H1 (cell line): ENCODE results near the gene CHMP4B. TPM values are rescaled to one million over a fixed set of nuclear protein-coding genes. Genes with fewer than 3 reads are reported as not detected.

Source experiments
- CTCF ChIA-PET: fragments of 300-600 bp; sonication (Branson Sonifier 250); formaldehyde crosslinking; loops from one replicate; lab custom pipeline; 2021; ENCODE audit not compliant: partially characterized antibody; lab: Charles Lee
- POLR2A ChIA-PET: fragments of 300-600 bp; sonication (Branson Sonifier 250); formaldehyde crosslinking; loops from one replicate; lab custom pipeline; 2021; ENCODE audit warnings: inconsistent platforms; ENCODE audit not compliant: partially characterized antibody; lab: Charles Lee
- DNase-seq, 2 experiments: peaks; one replicate each; pipeline versions ENCODE4 v3.0.0 to v3.0.0-alpha.2; 2010 to 2022; ENCODE audit warnings: low spot score in 2 of 2, low read depth in 1 of 2, mixed read lengths in 1 of 2
- FAIRE-seq: peaks from 2 replicates; lab custom pipeline; 2011; peaks lifted over from hg19 to GRCh38; lab: Jason Lieb, UNC
- H2AFZ ChIP-seq: 2 replicates; pipeline ENCODE4 v1.8.1; 2012; ENCODE audit warnings: low read length, inconsistent platforms
- H2AK5ac ChIP-seq: 2 replicates; pipeline ENCODE4 v1.6.1; 2013; ENCODE audit warnings: low read depth, low read length
- H2BK120ac ChIP-seq: replicated peaks from 2 replicates; pipeline ENCODE3; 2013; ENCODE audit warnings: low read depth, low read length, inconsistent platforms
- H2BK12ac ChIP-seq: 2 replicates; pipeline ENCODE4 v1.6.1; 2013; ENCODE audit warnings: low read depth, low read length
- H2BK15ac ChIP-seq: 2 replicates; pipeline ENCODE4 v1.6.1; 2013; ENCODE audit warnings: low read length
- H2BK20ac ChIP-seq: 2 replicates; pipeline ENCODE4 v1.6.1; 2013; ENCODE audit warnings: low read length
- H2BK5ac ChIP-seq: 2 replicates; pipeline ENCODE4 v1.6.1; 2013; ENCODE audit warnings: low read depth, low read length
- H3K14ac ChIP-seq: 2 replicates; pipeline ENCODE4 v1.6.1; 2013; ENCODE audit warnings: inconsistent platforms; ENCODE audit not compliant: insufficient read length
- H3K18ac ChIP-seq: 2 replicates; pipeline ENCODE4 v1.6.1; 2013; ENCODE audit warnings: low read length; ENCODE audit errors: extremely low read depth
- H3K23ac ChIP-seq: 2 replicates; pipeline ENCODE4 v1.6.1; 2013; ENCODE audit warnings: inconsistent platforms; ENCODE audit not compliant: insufficient read length
- H3K23me2 ChIP-seq: 2 replicates; pipeline ENCODE4 v1.6.1; 2013; ENCODE audit warnings: low read depth, low read length
- H3K27ac ChIP-seq: 2 replicates; pipeline ENCODE4 v1.6.1; 2011; ENCODE audit warnings: low read depth, low read length, inconsistent platforms
- H3K27me3 ChIP-seq, 4 experiments: replicated peaks in 1 of 4; 1 replicate in 1 of 4; 2 replicates in 3 of 4; pipeline versions ENCODE4 v1.6.1 to v1.8.1; 2011 to 2013; ENCODE audit warnings: low read length in 3 of 4, mild to moderate bottlenecking in 3 of 4, inconsistent platforms in 2 of 4, mixed read lengths in 2 of 4, moderate library complexity in 1 of 4; ENCODE audit not compliant: control insufficient read depth in 3 of 4, insufficient read depth in 3 of 4; ENCODE audit errors: extremely low read depth in 1 of 4
- H3K36me3 ChIP-seq, 4 experiments: 2 replicates each; pipeline versions ENCODE4 v1.6.1 to v1.8.1; 2011 to 2013; ENCODE audit warnings: mild to moderate bottlenecking in 4 of 4, low read length in 3 of 4, moderate library complexity in 2 of 4, control low read depth in 1 of 4, inconsistent platforms in 1 of 4; ENCODE audit not compliant: insufficient read depth in 4 of 4, control insufficient read depth in 2 of 4
- H3K4ac ChIP-seq: replicated peaks from 2 replicates; pipeline ENCODE3; 2013; ENCODE audit warnings: low read length, low read depth, mixed read lengths, inconsistent platforms; ENCODE audit not compliant: insufficient read length
- H3K4me1 ChIP-seq, 4 experiments: replicated peaks in 1 of 4; 1 replicate in 1 of 4; 2 replicates in 3 of 4; pipeline versions ENCODE4 v1.6.1 to v1.8.1; 2011 to 2013; ENCODE audit warnings: low read length in 3 of 4, inconsistent platforms in 2 of 4, mixed read lengths in 1 of 4; ENCODE audit not compliant: insufficient read depth in 4 of 4, control insufficient read depth in 3 of 4
- H3K4me2 ChIP-seq, 2 experiments: 2 replicates each; pipeline versions ENCODE4 v1.6.1 to v1.8.1; 2011 to 2013; ENCODE audit warnings: low read depth in 2 of 2, low read length in 2 of 2, control low read depth in 1 of 2, inconsistent platforms in 1 of 2, mild to moderate bottlenecking in 1 of 2; ENCODE audit not compliant: insufficient read depth in 1 of 2
- H3K4me3 ChIP-seq, 4 experiments: fragments of 200-600, 300-600 bp in 1 of 4; sonication (generic), shearing (Covaris generic), sonication (Bioruptor Twin) in 1 of 4; 2 replicates each; pipeline versions ENCODE4 v1.5.1 to v1.8.1; 2011 to 2016; ENCODE audit warnings: low read length in 4 of 4, low read depth in 3 of 4, control low read depth in 2 of 4, inconsistent platforms in 2 of 4, mild to moderate bottlenecking in 2 of 4, mixed read lengths in 1 of 4, moderate library complexity in 1 of 4; ENCODE audit not compliant: insufficient read depth in 2 of 4; ENCODE audit errors: extremely low read depth in 1 of 4
- H3K56ac ChIP-seq: replicated peaks from 2 replicates; pipeline ENCODE3; 2013; ENCODE audit warnings: low read depth, mild to moderate bottlenecking, mixed read lengths, low read length, inconsistent platforms; ENCODE audit not compliant: insufficient read length
- H3K79me1 ChIP-seq: 2 replicates; pipeline ENCODE4 v1.6.1; 2013; ENCODE audit warnings: low read depth, low read length, control low read depth
- H3K79me2 ChIP-seq, 2 experiments: 2 replicates each; pipeline versions ENCODE4 v1.6.1 to v1.8.1; 2012 to 2013; ENCODE audit warnings: low read length in 2 of 2, mild to moderate bottlenecking in 2 of 2, inconsistent platforms in 1 of 2; ENCODE audit not compliant: insufficient read depth in 2 of 2, control insufficient read depth in 1 of 2
- H3K9ac ChIP-seq, 4 experiments: replicated peaks in 1 of 4; 1 replicate in 1 of 4; 2 replicates in 3 of 4; pipeline versions ENCODE4 v1.6.1 to v1.8.1; 2011 to 2013; ENCODE audit warnings: low read depth in 3 of 4, low read length in 3 of 4, control low read depth in 2 of 4, mild to moderate bottlenecking in 2 of 4, moderate library complexity in 2 of 4, inconsistent platforms in 1 of 4; ENCODE audit errors: extremely low read depth in 1 of 4
- H3K9me3 ChIP-seq, 2 experiments: 2 replicates each; pipeline versions ENCODE4 v1.6.1 to v1.8.1; 2012 to 2013; ENCODE audit warnings: mild to moderate bottlenecking in 2 of 2, moderate library complexity in 2 of 2, control low read depth in 1 of 2, inconsistent platforms in 1 of 2, low read depth in 1 of 2, low read length in 1 of 2, mixed read lengths in 1 of 2; ENCODE audit not compliant: insufficient read depth in 2 of 2
- H4K20me1 ChIP-seq, 2 experiments: replicated peaks in 1 of 2; 2 replicates each; pipeline versions ENCODE3 to v1.8.1; 2011 to 2013; ENCODE audit warnings: inconsistent platforms in 2 of 2, low read length in 2 of 2, mild to moderate bottlenecking in 1 of 2; ENCODE audit not compliant: insufficient read depth in 2 of 2, control insufficient read depth in 1 of 2
- H4K5ac ChIP-seq: 2 replicates; pipeline ENCODE4 v1.6.1; 2013; ENCODE audit warnings: low read length, low read depth, mixed read lengths, inconsistent platforms; ENCODE audit not compliant: insufficient read length
- H4K8ac ChIP-seq: 2 replicates; pipeline ENCODE4 v1.8.0; 2013; ENCODE audit warnings: mild to moderate bottlenecking, moderate library complexity, low read length, inconsistent platforms; ENCODE audit not compliant: insufficient read depth; ENCODE audit errors: extremely low read depth
- H4K91ac ChIP-seq: replicated peaks from 2 replicates; pipeline ENCODE3; 2013; ENCODE audit warnings: low read length, mixed read lengths, inconsistent platforms; ENCODE audit not compliant: insufficient read length
- SP2 ChIP-seq: IDR thresholded peaks from 2 replicates; pipeline ENCODE4 v1.6.1; 2012; ENCODE audit warnings: mild to moderate bottlenecking, low read length, inconsistent platforms
- ZNF274 ChIP-seq: IDR thresholded peaks from 2 replicates; pipeline ENCODE4 v1.7.0; 2012; ENCODE audit warnings: low read length, borderline replicate concordance; ENCODE audit errors: extremely low read depth
- WGBS, 2 experiments: shearing (Covaris generic) in 1 of 2; methylation state at CpG; one replicate each; pipeline versions ENCODE4 v1.1.6 to v1.1.7; 2013 to 2015; ENCODE audit warnings: low lambda C conversion rate in 2 of 2, mixed read lengths in 2 of 2, inconsistent platforms in 1 of 2, low coverage in 1 of 2, missing lambda C conversion rate in 1 of 2; ENCODE audit not compliant: insufficient replicate concordance in 2 of 2, insufficient coverage in 1 of 2, insufficient read length in 1 of 2; ENCODE audit errors: extremely low coverage in 1 of 2, missing lambda C conversion rate in 1 of 2; 5-methylcytosine and 5-hydroxymethylcytosine counted together
- polyA plus RNA-seq, 7 experiments: library from polyadenylated mRNA; depleted of rRNA in 3 of 7; stranded (reverse) in 5 of 7; unstranded in 2 of 7; fragments of >200 nt in 5 of 7; fragments of 200-250 nt in 2 of 7; gene quantifications; 1 replicate in 5 of 7; 2 replicates in 1 of 7; 4 replicates in 1 of 7; pipeline versions ENCODE4 v1.2.1 to v1.2.3, GENCODE V29; 2011 to 2013; ENCODE audit warnings: missing spikeins in 2 of 7, mixed read lengths in 2 of 7
- total RNA-seq: library from RNA; stranded (reverse); fragmentation: NEBNext Ultra II Directional; extraction: Animal tissue kit (Norgen Biotek cat#: 25700); gene quantifications from 2 replicates; pipeline ENCODE4 v1.2.1, GENCODE V29; 2021

CHMP4B gene
- total and polyA plus RNA-seq, 2 of the 8 experiments (the other 6 are each of a cell fraction or from before 2014, with no cell fraction given): 38.6 to 66.3 TPM

DNA sequence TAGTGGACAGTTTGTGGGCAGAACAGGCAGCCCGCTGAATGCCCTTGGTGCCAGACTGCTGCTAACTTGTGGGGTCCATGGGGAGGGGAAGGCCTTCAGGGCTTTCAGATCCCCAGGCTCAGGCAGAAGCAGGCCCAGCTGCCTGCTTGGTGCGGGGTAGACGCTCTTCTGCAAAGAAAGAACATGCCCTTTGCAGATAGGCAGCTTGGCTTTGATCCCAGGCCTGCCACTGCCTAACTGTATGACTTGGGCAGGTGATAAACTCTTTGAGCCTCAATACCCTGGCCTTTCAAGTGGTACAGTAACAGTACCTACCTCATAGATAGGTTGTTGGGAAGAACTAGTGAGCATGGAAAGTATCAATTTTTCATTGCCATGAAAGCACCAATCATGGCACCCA is 28.4 kb downstream of the CHMP4B start:
- no peak overlapping the region for H2BK15ac ChIP-seq
- ChIA-PET POLR2A (interaction anchor here (0.7 kb wide), 1 partner anchor 157 kb away, joined by 3 read pairs; no protein-coding TSS in a partner anchor), CTCF (interaction anchor here (0.6 to 1.8 kb wide), 6 partner anchors 11 to 230 kb away, joined by 3 to 7 read pairs (median 4); no protein-coding TSS in a partner anchor)
- TF ChIP-seq ZNF274: no peak
- no peak for TF ChIP-seq SP2
- peaks cover 16% of the 10 kb centered on the region; the same call in 1 of the 2 replicates for H3K79me1 ChIP-seq
- no peak overlapping the region for H2BK12ac ChIP-seq
- no peak overlapping the region for H3K23ac ChIP-seq
- no peak overlapping the region for H3K4me2 ChIP-seq
- H2BK5ac ChIP-seq: no peak overlapping the region
- H3K9ac ChIP-seq: no peak overlapping the region
- H3K27ac ChIP-seq: no peak overlapping the region
- no peak overlapping the region for H2BK20ac ChIP-seq
- DNase-seq (no peak), FAIRE-seq (no peak)
- no peak overlapping the region for H4K91ac ChIP-seq
- H3K4me1 ChIP-seq: peaks cover 0 to 19% (median 7%) of the 10 kb centered on the region in 4 experiments; a peak in 5 of 7 replicates
- H4K20me1 ChIP-seq: peaks cover 7 to 17% of the 10 kb centered on the region in 2 experiments
- no peaks in the 10 kb centered on the region; a peak in 1 of 8 replicates for H3K36me3 ChIP-seq
- no peaks in the 10 kb centered on the region for H3K27me3 ChIP-seq
- no peak overlapping the region for H2AFZ ChIP-seq
- no peak overlapping the region for H3K56ac ChIP-seq
- H3K23me2 ChIP-seq: no peaks in the 10 kb centered on the region
- H3K79me2 ChIP-seq: peaks cover 0 to 78% of the 10 kb centered on the region in 2 experiments; a peak in 3 of 4 replicates
- no peak overlapping the region for H3K14ac ChIP-seq
- no peak overlapping the region for H3K4me3 ChIP-seq
- 98% methylated on average over 3 of the region's 3 CpGs; no CpG with 5 or more reads in 1 of the 2 experiments for WGBS, 2 experiments
- H3K4ac ChIP-seq: no peak overlapping the region
- H3K9me3 ChIP-seq: no peaks in the 10 kb centered on the region
- peak overlapping the region; percentile 58; the same call in 1 of the 2 replicates for H4K8ac ChIP-seq
- no peak overlapping the region for H4K5ac ChIP-seq
- no peak overlapping the region for H2BK120ac ChIP-seq
- H3K18ac ChIP-seq: no peak overlapping the region
- H2AK5ac ChIP-seq: no peak overlapping the region
